WTC11 (cell line): ENCODE results near the gene ATF7IP. TPM values are rescaled to one million over a fixed set of nuclear protein-coding genes. Genes with fewer than 3 reads are reported as not detected.

Source experiments
- ATAC-seq: fragments of 200-7000 bp; cut with Tn5 transposase; 2 replicates; pipeline ENCODE4 v1.10.0; 2021; ENCODE audit warnings: mild to moderate bottlenecking, moderate library complexity
- CTCF ChIA-PET: fragments of 300-600 bp; sonication (Branson Sonifier 250); formaldehyde crosslinking; loops from one replicate; lab custom pipeline; 2021; ENCODE audit warnings: antibody characterized with exemption; lab: Charles Lee
- POLR2A ChIA-PET: fragments of 350-600 bp; sonication (Branson Sonifier 250); formaldehyde crosslinking; loops from one replicate; lab custom pipeline; 2021; ENCODE audit warnings: antibody characterized with exemption; lab: Charles Lee
- DNase-seq: peaks from one replicate; pipeline ENCODE4 v3.0.0; 2021; ENCODE audit warnings: low spot score
- H3K27ac Mint-ChIP-seq: 2 replicates; pipeline ENCODE4 v1.8.0; 2021; ENCODE audit warnings: mixed read lengths
- H3K27me3 Mint-ChIP-seq: 2 replicates; pipeline ENCODE4 v1.8.0; 2021; ENCODE audit warnings: low read depth, mild to moderate bottlenecking, moderate library complexity, mixed read lengths
- H3K36me3 Mint-ChIP-seq: 2 replicates; pipeline ENCODE4 v1.8.0; 2021; ENCODE audit warnings: mixed read lengths
- H3K4me1 Mint-ChIP-seq: 2 replicates; pipeline ENCODE4 v1.8.0; 2022; ENCODE audit warnings: mixed read lengths
- H3K4me3 Mint-ChIP-seq: 2 replicates; pipeline ENCODE4 v1.8.0; 2021; ENCODE audit warnings: mild to moderate bottlenecking, moderate library complexity, mixed read lengths
- H3K9me3 Mint-ChIP-seq: 2 replicates; pipeline ENCODE4 v1.8.0; 2021; ENCODE audit warnings: mixed read lengths
- CREB1 ChIP-seq: sonication (generic); formaldehyde crosslinking; IDR thresholded peaks from 2 replicates; pipeline ENCODE4 v1.8.0; 2023; ENCODE audit warnings: mild to moderate bottlenecking, missing genetic modification reagents
- GRHL2 ChIP-seq: fragments of 250-450 bp; sonication (Bioruptor Pico); IDR thresholded peaks from 2 replicates; pipeline ENCODE4 v1.8.0; 2022; ENCODE audit warnings: mild to moderate bottlenecking, moderate library complexity; ENCODE audit not compliant: insufficient replicate concordance, severe bottlenecking
- GTF2I ChIP-seq: fragments of 250-450 bp; sonication (Bioruptor Pico); conservative IDR thresholded peaks from 2 replicates; pipeline ENCODE4 v1.4.0; 2021; ENCODE audit warnings: mild to moderate bottlenecking
- HMGXB4 ChIP-seq: sonication (generic); formaldehyde crosslinking; IDR thresholded peaks from 2 replicates; pipeline ENCODE4 v1.8.1; 2023; ENCODE audit warnings: mild to moderate bottlenecking, moderate library complexity, missing genetic modification reagents
- JAZF1 ChIP-seq: fragments of 250-450 bp; sonication (Bioruptor Pico); IDR thresholded peaks from 2 replicates; pipeline ENCODE4 v1.9.0; 2021; ENCODE audit warnings: moderate library complexity, mild to moderate bottlenecking, inconsistent platforms
- KAT7 ChIP-seq: sonication (generic); formaldehyde crosslinking; IDR thresholded peaks from 2 replicates; pipeline ENCODE4 v1.8.1; 2023; ENCODE audit warnings: missing genetic modification reagents, mild to moderate bottlenecking, borderline replicate concordance
- MLX ChIP-seq: sonication (generic); formaldehyde crosslinking; IDR thresholded peaks from 2 replicates; pipeline ENCODE4 v1.8.1; 2023; ENCODE audit warnings: mild to moderate bottlenecking, missing genetic modification reagents, moderate library complexity
- NR3C1 ChIP-seq: sonication (generic); formaldehyde crosslinking; conservative IDR thresholded peaks from 2 replicates; pipeline ENCODE4 v1.8.1; 2023; ENCODE audit warnings: low read depth, mild to moderate bottlenecking, missing genetic modification reagents
- OVOL2 ChIP-seq: fragments of 250-450 bp; sonication (Bioruptor Pico); IDR thresholded peaks from 2 replicates; pipeline ENCODE4 v1.9.0; 2021; ENCODE audit warnings: mild to moderate bottlenecking, borderline replicate concordance
- PREB ChIP-seq: sonication (generic); formaldehyde crosslinking; IDR thresholded peaks from 2 replicates; pipeline ENCODE4 v1.8.1; 2022; ENCODE audit warnings: mild to moderate bottlenecking, missing genetic modification reagents, moderate library complexity, borderline replicate concordance
- PRRX2 ChIP-seq: fragments of 250-450 bp; sonication (Bioruptor Pico); IDR thresholded peaks from 2 replicates; pipeline ENCODE4 v1.8.0; 2021; ENCODE audit warnings: mild to moderate bottlenecking
- RORB ChIP-seq: fragments of 250-450 bp; sonication (Bioruptor Pico); IDR thresholded peaks from 2 replicates; pipeline ENCODE4 v1.9.0; 2021; ENCODE audit warnings: mild to moderate bottlenecking
- SMAD3 ChIP-seq: sonication (generic); formaldehyde crosslinking; IDR thresholded peaks from 2 replicates; pipeline ENCODE4 v1.8.0; 2022; ENCODE audit warnings: missing genetic modification reagents, mild to moderate bottlenecking, borderline replicate concordance
- SMAD4 ChIP-seq: sonication (generic); formaldehyde crosslinking; IDR thresholded peaks from 2 replicates; pipeline ENCODE4 v1.8.0; 2022; ENCODE audit warnings: mild to moderate bottlenecking, missing genetic modification reagents
- TEAD4 ChIP-seq: sonication (generic); formaldehyde crosslinking; IDR thresholded peaks from 2 replicates; pipeline ENCODE4 v1.8.0; 2022; ENCODE audit warnings: mild to moderate bottlenecking, missing genetic modification reagents
- TP53 ChIP-seq: sonication (generic); formaldehyde crosslinking; IDR thresholded peaks from 2 replicates; pipeline ENCODE4 v1.8.1; 2023; ENCODE audit warnings: mild to moderate bottlenecking, missing genetic modification reagents
- ZBTB21 ChIP-seq: sonication (generic); formaldehyde crosslinking; IDR thresholded peaks from 2 replicates; pipeline ENCODE4 v1.8.1; 2023; ENCODE audit warnings: mild to moderate bottlenecking, missing genetic modification reagents, borderline replicate concordance
- ZBTB43 ChIP-seq: sonication (generic); formaldehyde crosslinking; IDR thresholded peaks from 2 replicates; pipeline ENCODE4 v1.8.1; 2023; ENCODE audit warnings: mild to moderate bottlenecking, missing genetic modification reagents
- ZNF232 ChIP-seq: sonication (generic); formaldehyde crosslinking; IDR thresholded peaks from 2 replicates; pipeline ENCODE4 v1.8.0; 2022; ENCODE audit warnings: mild to moderate bottlenecking, missing genetic modification reagents
- ZNF425 ChIP-seq: fragments of 250-450 bp; sonication (Bioruptor Pico); conservative IDR thresholded peaks from 2 replicates; pipeline ENCODE4 v1.9.0; 2021; ENCODE audit warnings: mild to moderate bottlenecking
- total RNA-seq: library from RNA; stranded (reverse); gene quantifications from 3 replicates; pipeline ENCODE4 v1.2.3, GENCODE V29; 2021

ATF7IP gene
- total RNA-seq, 1 experiment from 2014 or later = 141 TPM

- TF ChIP-seq PREB (CRISPR knock-in tag) (no peak), SMAD3 (CRISPR knock-in tag) (no peak), TP53 (CRISPR knock-in tag) (no peak), ZNF425 (no peak), ZNF232 (no peak), ZBTB21 (CRISPR knock-in tag) (no peak), OVOL2 (CRISPR knock-in tag) (no peak)
These were observed 38.8 kb upstream of the ATF7IP start (continued) for GRCh38 chr12:14326699-14327098.

GRCh38 chr12:14327711-14328110 is 37.8 kb upstream of the ATF7IP start:
- Mint-ChIP-seq H3K27ac (no peak overlapping the region), H3K9me3 (peaks cover 23% of the 10 kb centered on the region), H3K4me1 (no peaks in the 10 kb centered on the region), H3K27me3 (no peaks in the 10 kb centered on the region), H3K36me3 (peaks cover 13% of the 10 kb centered on the region), H3K4me3 (no peak overlapping the region)
- POLR2A ChIA-PET = no interaction called here
- CTCF ChIA-PET = no interaction called here
- no peak for ATAC-seq
- DNase-seq = no peak
- TF ChIP-seq JAZF1 (CRISPR knock-in tag) (no peak), PRRX2 (CRISPR knock-in tag) (no peak), CREB1 (CRISPR knock-in tag) (no peak), KAT7 (CRISPR knock-in tag) (no peak), NR3C1 (CRISPR knock-in tag) (no peak), GRHL2 (CRISPR knock-in tag) (no peak), MLX (CRISPR knock-in tag) (no peak), RORB (no peak), ZBTB43 (CRISPR knock-in tag) (no peak), GTF2I (no peak), SMAD4 (CRISPR knock-in tag) (no peak), TEAD4 (no peak), HMGXB4 (CRISPR knock-in tag) (no peak)
